Activated naive CD4-positive, alpha-beta T cell (primary cell): Measurements from ENCODE around the gene RARRES2.

Experiments
- DNase-seq, 4 experiments: peaks; one replicate each; lab custom pipeline; 2025; lab: John Stamatoyannopoulos, UW

RARRES2 gene

DNA sequence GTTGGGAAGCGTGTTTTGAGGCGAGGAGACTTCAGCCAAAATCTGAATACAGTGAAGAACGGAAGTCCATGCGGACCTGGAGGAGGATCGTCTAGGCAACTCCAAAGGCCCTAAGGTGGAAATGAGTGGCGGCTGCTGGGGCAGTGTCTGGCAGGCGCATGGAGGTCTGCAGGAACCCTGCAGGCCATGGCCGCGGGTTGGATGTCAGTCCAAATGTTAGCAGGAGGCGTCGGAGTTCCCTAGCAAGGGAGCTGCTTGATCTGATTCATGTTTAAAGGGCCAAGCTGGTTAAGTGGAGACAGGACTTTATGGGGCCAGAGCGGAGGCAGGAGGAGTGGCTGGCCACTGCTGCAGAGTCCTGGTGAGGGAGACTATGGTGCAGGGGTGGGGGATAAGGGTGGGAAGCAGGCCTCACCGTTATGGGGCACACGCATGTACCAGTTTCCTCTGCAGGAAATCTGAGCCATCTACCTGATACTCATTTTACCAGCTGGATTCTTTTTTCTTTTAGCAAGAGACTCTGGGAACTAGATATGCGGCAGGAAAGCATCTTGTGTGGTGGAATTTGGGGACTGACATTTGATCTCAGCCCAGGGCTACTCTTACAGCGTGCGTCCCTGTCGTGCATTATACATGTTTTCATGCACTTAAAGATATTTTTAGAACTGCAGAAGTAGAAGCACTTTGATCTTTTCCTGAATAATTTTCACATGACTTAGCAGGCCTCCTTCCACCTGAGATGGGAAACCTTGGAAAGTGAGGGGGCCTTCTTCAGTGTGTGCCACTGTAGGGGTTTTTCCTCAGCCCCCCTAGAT lies 20.6 kb upstream of the RARRES2 start:
- no peak for DNase-seq

- DNase-seq: no peak
These were observed 20.0 kb upstream of the RARRES2 start for GRCh38 chr7:150361402-150361801.

- DNase-seq: no peak
These were observed 19.1 kb upstream of the RARRES2 start for GRCh38 chr7:150360363-150361058.

- no peak for DNase-seq
These were observed 18.4 kb upstream of the RARRES2 start for GRCh38 chr7:150359622-150360362.

DNA sequence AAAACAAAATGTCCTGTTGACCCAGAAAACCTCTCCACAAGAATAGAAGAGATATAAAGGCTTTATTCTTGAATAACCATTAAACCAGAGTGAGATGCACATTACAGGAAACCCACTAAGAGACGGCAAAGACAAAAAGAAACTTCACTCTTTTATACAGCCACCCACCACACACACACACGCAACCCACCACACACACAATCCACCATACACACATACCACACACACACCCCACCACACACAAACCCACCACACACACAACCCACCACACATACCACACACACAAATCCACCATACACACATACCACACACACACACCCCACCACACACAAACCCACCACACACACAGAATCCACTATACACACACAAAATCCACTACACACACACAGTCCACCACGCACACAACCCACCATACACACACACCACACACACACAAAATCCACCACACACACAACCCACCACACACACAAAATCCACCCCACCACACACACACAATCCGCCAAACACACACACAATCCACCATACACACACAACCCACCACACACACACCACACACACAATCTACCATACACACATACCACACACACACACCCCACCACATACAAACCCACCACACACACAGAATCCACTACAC lies 17.7 kb upstream of the RARRES2 start:
- DNase-seq: no peak

GRCh38 chr7:150358433-150358832 lies 17.0 kb upstream of the RARRES2 start:
- DNase-seq: no peak

- DNase-seq: no peak
These were observed 16.5 kb upstream of the RARRES2 start for GRCh38 chr7:150357771-150358427.

DNA sequence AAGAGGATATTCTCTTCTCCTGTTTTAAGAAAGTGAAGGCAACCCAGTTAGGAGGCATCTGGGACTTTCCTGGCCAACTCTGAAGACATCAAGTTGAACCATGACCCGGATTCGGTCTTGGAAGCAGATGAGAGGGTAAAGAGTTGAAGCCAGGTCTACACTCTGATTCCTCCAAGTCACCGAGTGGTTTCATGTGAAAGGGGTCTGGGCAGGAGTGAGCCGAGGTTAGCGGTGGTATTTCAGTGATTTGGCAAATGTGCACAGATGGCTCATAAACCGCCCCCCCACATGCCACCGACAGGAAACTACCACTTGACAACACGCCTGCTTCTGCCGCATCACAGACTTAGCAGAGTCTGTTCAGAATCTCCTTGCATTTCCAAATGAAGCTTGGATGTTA lies 15.8 kb upstream of the RARRES2 start:
- peak in 2 of 4 experiments; percentile 34 to 58 for DNase-seq

DNA sequence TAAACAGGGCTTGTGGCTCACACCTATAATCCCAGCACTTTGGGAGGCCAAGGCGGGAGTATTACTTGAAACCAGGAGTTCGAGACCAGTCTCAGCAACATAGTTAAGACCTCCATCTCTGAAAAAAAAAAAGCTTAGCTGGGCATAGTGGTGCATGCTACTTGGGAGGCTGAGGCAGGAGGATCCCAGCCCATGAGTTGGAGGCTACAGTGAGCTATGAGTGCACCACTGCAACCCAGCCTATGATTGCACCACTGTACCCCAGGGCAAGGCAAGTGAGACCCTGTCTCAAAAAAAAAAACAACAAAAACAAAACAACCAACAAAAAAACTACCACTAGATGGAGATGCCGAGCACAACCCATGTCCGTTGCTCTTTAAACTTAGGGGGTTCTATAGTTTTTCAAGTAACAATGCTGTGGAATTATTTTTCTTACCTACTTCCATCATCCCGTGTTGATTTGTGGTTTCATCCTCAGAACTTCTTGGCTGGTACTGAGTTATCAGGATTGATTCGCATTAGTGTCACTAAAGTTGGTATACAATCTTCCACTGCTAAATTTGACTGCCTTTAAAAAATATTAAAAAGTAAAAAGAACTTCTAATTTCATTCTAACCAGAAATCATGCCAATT lies 15.0 kb upstream of the RARRES2 start:
- no peak for DNase-seq

GRCh38 chr7:150355666-150356059 lies 14.2 kb upstream of the RARRES2 start:
- DNase-seq: no peak

DNA sequence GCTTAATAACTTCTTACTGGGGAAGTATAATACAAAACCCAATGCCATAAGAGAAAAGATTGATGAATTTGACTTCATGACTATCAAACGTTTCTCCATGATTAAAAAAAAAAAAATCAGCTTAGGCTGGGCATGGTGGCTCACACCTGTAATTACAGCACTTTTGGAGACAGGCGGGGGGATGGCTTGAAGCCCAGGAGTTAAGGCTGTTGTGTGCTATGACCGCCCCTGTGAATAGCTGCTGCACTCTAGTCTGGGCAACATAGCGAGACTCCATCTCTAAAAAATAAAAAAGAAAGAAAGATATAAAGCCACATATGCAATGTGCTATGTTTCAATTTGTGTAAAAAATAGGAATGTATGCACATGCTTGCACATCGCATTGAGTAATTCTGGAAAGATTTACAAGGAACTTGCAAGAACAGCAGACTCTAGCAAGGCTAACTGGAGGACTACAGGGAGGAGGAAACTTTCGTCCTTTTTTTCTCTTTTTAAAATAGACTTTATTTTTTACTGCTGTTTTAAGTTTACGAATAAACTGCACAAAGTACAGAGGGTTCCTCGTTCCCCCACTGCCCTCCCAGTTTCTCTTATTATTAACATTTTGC lies 10.3 kb upstream of the RARRES2 start:
- no peak for DNase-seq

- DNase-seq: no peak
These were observed 5.5 kb upstream of the RARRES2 start for GRCh38 chr7:150346922-150347321.

- no peak for DNase-seq
These were observed 3.6 kb upstream of the RARRES2 start for GRCh38 chr7:150345012-150345411.

DNA sequence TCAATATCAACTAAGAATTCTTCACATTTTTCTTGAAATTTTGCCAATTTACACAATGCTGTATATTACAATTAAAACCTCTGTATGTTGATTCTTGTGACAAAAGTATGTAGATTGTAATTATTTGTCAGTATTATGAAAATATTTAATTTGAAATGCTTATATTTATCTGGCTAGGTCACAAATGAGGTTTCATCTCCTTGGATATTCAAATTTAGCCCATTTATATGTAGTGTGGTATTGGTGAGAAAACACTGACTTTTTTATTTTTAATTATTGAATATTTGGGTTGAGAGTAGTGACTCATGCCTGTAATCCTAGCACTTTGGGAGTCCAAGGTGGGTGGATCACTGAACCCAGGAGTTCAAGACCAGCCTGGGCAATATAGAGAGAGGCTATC lies 2.9 kb upstream of the RARRES2 start:
- no peak for DNase-seq

DNA sequence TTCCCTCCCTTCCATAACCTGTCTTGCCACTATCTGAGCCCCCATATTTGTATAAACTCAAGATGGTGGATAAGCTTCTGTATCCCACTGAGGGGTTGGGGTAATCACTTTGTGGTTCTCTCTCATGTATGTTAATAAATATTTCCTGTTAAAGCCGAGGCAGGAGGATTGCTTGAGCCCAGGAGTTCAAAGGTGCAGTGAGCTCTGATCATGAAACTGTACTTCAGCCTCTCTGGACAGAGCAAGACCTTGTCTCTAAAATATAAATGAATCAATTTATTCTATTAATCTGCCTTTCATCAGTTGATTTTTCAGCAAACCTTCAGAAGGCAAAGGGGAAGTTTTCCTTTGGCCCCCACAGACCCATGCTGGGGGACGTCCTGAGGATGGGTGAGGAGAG lies 1.8 kb upstream of the RARRES2 start:
- DNase-seq: no peak

- DNase-seq: no peak
These were observed 636 bp upstream of the RARRES2 start for GRCh38 chr7:150342121-150342408.

DNA sequence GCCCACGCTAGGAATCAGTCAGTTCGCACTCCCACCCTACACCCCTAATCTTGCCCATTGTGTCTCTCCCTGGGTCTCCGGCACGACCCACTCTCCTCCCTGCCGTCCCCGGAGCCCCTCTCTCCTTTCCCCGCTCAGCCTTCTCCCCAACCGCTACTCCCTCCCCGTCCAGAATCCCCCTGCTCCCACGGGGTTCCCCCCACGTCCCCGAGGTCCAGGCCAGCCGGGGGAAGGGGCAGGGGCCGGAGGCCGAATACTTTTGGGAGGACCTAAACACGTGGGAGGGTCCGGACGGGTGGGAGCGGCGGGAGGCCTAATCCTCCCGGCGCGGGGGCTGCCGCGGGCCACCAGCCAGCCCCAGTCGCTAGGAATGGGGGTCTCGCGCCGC lies 560 bp downstream of the RARRES2 start:
- DNase-seq: no peak

- DNase-seq: no peak
These were observed 1.2 kb downstream of the RARRES2 start for GRCh38 chr7:150340024-150340749.

GRCh38 chr7:150339409-150339809 lies 2.0 kb downstream of the RARRES2 start:
- no peak for DNase-seq

GRCh38 chr7:150338166-150338829 lies 3.1 kb downstream of the RARRES2 start:
- no peak for DNase-seq
